ENCODE measurements around the gene MMRN2.
"Not testable (repeated sequence)": the region's sequence is repeated elsewhere in the genome, so short reads cannot be mapped to it uniquely, and the experiment has no call there.

The MMRN2 gene

GRCh38 chr10:86943316-86944030, 13.9 kb downstream of the MMRN2 start:
- H3K27ac ChIP-seq, result no peak overlapping the region
- no peak for DNase-seq (ENCODE audit: low read depth, low spot score)

- no peak for DNase-seq (ENCODE audit: low read depth, low spot score)
- no peak overlapping the region for H3K27ac ChIP-seq
Observed at GRCh38 chr10:86942441-86943315, 14.7 kb downstream of the MMRN2 start.

- H3K27ac ChIP-seq, result no peak overlapping the region
- no peak for DNase-seq (ENCODE audit: low read depth, low spot score)
Observed at GRCh38 chr10:86941991-86942421, 15.4 kb downstream of the MMRN2 start.

DNA sequence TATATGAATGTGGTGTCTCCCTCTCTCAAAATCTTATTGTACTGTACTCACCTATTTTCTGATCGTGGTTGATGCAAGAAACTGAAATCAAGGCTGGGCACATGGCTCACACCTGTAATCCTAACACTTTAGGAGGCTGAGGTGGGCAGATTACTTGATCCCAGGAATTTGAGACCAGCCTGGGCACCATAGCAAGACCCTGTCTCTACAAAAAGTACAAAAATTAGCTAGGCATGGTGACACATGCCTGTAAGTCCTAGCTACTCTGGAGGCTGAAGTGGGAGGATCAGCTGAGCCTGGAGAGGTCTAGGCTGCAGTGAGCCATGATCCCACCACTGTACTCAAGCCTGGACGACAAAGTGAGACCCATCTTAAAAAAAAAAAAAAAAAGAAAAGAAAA, 16.0 kb downstream of the MMRN2 start:
- no peak for DNase-seq (ENCODE audit: low read depth, low spot score)
- H3K27ac ChIP-seq, result no peak overlapping the region

GRCh38 chr10:86940677-86941076, 16.7 kb downstream of the MMRN2 start:
- no peak for DNase-seq (ENCODE audit: low read depth, low spot score)
- no peak overlapping the region for H3K27ac ChIP-seq

DNA sequence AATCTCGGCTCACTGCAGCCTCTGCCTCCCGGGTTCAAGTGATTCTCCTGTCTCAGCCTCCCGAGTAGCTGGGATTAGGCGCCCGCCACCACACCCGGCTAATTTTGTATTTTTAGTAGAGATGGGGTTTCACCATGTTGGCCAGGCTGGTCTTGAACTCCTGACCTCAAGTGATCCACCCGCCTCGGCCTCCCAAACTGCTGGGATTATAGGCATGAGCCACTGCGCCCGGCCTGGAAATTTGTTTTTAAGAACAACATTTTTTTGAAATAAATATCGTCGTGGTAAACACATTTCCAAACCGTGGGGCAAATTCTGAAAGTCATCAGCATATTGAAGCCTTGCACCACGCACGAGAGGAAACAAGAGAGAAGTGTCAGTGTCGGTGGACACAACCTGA, 17.3 kb downstream of the MMRN2 start:
- DNase-seq (ENCODE audit: low read depth, low spot score), result not testable (repeated sequence)

GRCh38 chr10:86938260-86938659, 19.2 kb downstream of the MMRN2 start:
- no peak for DNase-seq (ENCODE audit: low read depth, low spot score)
- no peak overlapping the region for H3K27ac ChIP-seq

More for the DNA sequence above, 17.3 kb downstream of the MMRN2 start:
- H3K27ac ChIP-seq, result not testable (repeated sequence)

GRCh38 chr10:86937502-86938154, 19.8 kb downstream of the MMRN2 start:
- DNase-seq (ENCODE audit: low read depth, low spot score), result no peak
- H3K27ac ChIP-seq, result no peak overlapping the region

GRCh38 chr10:86936661-86937501, 20.5 kb downstream of the MMRN2 start:
- no peak for DNase-seq (ENCODE audit: low read depth, low spot score)
- H3K27ac ChIP-seq, result no peak overlapping the region

DNA sequence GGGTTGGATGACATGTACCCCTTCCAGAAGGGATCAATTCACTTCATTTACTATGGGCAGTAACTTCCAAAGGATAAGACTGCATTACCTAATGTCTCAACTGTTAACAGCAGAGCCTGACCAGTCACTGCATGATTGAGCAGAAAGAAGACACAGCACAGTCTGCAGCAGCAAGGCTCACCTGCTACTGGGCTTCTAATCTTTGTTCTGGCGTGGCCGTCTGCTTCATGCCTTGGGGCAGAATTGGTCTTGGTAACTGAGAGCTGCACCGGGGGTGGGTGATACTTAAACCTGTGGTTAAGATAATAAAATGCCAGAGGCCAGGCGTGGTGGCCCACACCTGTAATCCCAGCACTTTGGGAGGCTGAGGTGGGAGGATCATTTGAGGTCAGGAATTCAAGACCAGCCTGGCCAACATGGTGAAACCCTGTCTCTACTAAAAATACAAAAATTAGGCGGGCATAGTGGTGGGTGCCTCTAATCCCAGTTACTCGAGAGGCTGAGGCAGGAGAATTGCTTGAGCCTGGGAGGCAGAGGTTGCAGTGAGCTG, 23.2 kb downstream of the MMRN2 start:
- DNase-seq (ENCODE audit: low read depth, low spot score); H3K27ac ChIP-seq: not testable (repeated sequence)

GRCh38 chr10:86932674-86933073, 24.7 kb downstream of the MMRN2 start:
- no peak overlapping the region for H3K27ac ChIP-seq
- DNase-seq (ENCODE audit: low read depth, low spot score), result no peak

DNA sequence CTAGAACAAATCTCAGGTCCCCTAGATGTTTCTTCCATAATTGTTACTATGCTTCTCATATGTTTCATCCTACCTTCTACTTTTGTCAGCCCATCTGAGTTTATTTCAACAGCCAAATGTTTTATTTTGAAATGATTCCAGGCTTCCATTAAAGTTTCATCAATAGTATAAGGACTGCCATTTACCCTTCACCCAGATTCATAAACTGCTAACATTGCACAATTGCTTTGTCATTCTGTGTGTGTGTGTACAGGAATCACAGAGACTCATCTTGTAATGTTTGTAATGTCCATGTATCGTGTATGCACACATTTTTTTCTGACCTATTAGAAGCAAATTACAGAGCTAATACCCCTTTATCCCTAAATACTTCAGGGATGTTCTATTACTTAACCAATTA, 25.5 kb downstream of the MMRN2 start:
- no peak for DNase-seq (ENCODE audit: low read depth, low spot score)
- H3K27ac ChIP-seq, result no peak overlapping the region

DNA sequence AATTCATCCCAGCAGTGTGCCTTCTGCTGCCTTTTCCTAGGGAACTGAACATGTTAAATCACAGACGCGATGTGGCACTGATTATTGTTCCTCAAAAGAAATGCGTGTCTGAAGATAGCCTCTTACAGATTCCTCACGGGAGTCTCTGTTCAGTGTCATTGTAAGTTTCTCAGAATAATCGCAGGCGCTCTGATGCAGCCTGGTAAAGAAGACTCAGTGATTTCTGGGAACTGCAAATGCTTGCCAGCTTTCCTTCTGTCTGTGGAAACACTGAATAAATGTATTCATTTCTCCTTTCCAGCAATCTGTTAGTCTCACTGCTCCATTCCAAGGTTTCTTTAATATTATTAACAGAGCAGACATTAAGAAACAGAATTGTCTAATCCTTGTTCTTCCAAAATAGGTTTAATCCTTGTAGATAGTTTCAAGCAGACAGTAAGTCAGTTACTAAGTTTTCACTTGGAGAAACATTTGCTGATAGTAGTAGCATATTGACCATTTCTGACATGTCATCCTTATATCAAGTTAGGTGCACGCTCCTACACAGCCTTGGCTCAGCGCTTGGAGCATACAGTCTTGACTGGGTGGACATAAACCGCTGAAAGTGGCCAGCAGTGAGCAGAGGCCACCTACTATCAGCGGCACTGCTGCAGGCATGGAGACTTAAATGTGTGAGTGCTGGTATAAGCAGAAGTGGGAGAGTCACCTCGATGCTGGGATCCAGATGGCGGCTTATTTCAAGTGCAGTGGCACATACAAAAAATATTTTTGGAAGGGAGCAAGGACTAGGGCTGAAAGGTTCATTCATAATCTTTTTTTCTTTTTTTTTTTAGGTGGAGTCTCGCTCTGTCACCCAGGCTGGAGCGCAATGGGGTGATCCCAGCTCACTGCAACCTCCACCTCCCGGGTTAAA, 27.7 kb downstream of the MMRN2 start:
- no peak for DNase-seq (ENCODE audit: low read depth, low spot score)
- H3K27ac ChIP-seq, result no peak overlapping the region

DNA sequence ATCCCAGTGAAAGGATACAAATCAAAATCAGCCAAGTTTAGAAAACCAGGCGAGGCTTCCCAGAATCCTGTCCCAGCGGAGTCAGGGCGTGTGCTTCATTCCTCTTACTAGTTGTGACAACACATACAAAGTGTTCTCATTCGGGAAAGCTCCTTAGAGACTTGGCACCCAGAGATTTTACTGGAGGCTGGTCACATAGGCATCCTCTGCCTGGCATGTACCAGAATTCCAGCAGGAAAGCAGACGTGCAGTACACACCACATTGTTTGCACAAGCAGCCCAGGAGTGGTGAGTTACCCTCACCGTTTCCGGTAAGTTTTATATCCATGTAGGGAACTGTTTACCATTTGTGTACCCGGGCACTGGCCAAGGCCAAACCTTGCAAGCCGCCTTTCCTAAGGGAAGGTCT, 34.9 kb downstream of the MMRN2 start:
- DNase-seq (ENCODE audit: low read depth, low spot score), result no peak
- no peak overlapping the region for H3K27ac ChIP-seq

DNA sequence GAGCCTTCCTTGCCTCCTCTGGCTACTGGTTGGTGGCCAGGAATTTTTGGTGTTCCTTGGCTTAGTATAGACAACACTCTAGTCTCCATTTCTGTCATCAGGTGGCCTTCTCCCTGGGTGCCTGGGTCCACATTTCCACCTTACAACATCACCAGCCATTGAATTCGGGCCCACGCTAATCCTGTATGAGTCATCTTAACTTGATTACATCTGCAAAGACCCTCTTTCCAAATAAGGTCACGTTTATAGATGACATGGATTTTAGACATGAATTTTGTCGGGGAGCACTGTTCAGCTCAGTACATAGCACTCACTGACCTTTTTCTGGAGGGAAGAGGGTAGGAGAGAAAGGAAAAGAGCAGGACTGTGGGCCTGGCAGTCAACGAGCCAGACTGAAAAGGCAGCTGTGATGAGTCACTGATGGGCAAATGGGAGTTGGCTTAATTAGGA, 39.4 kb downstream of the MMRN2 start:
- DNase-seq (ENCODE audit: low read depth, low spot score), result no peak
- no peak overlapping the region for H3K27ac ChIP-seq

- no peak for DNase-seq (ENCODE audit: low read depth, low spot score)
- no peak overlapping the region for H3K27ac ChIP-seq
Observed at GRCh38 chr10:86914734-86915133, 42.7 kb downstream of the MMRN2 start.

DNA sequence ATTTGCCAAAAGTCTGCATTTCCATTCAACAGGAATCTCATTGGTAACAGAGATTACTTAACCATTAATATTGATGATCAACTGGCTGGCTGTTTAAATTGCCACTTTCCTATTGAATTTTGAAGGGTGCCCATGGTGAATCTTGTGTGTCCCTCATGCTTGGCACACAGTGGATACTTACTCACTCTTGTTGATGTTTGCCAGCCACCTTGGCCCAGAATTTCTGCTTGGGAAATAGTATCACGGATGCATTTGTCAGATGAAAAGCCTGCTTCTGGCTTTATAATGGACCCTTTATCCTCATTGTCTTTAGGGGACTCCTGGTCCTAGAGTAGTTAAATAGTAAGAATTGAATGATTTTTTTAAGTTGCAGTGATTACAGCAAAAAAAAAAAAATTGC, 52.0 kb downstream of the MMRN2 start:
- DNase-seq (ENCODE audit: low read depth, low spot score), result no peak
- H3K27ac ChIP-seq, result no peak overlapping the region

GRCh38 chr10:86904600-86904999, 52.8 kb downstream of the MMRN2 start:
- DNase-seq (ENCODE audit: low read depth, low spot score), result no peak
- no peak overlapping the region for H3K27ac ChIP-seq

GRCh38 chr10:86900955-86901354, 56.5 kb downstream of the MMRN2 start:
- H3K27ac ChIP-seq, result no peak overlapping the region
- DNase-seq (ENCODE audit: low read depth, low spot score), result no peak

All from epithelial cell of prostate (primary cell).